Esophagus squamous epithelium (tissue), 4 donors: ENCODE measurements around the gene SMYD4.

Experiments
- CTCF ChIP-seq, 6 experiments: fragments of 450-650 bp in 4 of 6; fragments of 200-600 bp in 2 of 6; sonication (generic) in 2 of 6; IDR thresholded peaks; one replicate each; pipeline ENCODE4 v1.5.1; 2016 to 2019; ENCODE audit warnings: antibody characterized with exemption in 6 of 6, mild to moderate bottlenecking in 4 of 6, moderate library complexity in 4 of 6
- POLR2A ChIP-seq, 4 donors: fragments of 450-650 bp; IDR thresholded peaks; one replicate each; pipeline ENCODE4 v1.6.1; 2017; ENCODE audit warnings: antibody characterized with exemption in 4 of 4, mild to moderate bottlenecking in 4 of 4, moderate library complexity in 3 of 4

DNA sequence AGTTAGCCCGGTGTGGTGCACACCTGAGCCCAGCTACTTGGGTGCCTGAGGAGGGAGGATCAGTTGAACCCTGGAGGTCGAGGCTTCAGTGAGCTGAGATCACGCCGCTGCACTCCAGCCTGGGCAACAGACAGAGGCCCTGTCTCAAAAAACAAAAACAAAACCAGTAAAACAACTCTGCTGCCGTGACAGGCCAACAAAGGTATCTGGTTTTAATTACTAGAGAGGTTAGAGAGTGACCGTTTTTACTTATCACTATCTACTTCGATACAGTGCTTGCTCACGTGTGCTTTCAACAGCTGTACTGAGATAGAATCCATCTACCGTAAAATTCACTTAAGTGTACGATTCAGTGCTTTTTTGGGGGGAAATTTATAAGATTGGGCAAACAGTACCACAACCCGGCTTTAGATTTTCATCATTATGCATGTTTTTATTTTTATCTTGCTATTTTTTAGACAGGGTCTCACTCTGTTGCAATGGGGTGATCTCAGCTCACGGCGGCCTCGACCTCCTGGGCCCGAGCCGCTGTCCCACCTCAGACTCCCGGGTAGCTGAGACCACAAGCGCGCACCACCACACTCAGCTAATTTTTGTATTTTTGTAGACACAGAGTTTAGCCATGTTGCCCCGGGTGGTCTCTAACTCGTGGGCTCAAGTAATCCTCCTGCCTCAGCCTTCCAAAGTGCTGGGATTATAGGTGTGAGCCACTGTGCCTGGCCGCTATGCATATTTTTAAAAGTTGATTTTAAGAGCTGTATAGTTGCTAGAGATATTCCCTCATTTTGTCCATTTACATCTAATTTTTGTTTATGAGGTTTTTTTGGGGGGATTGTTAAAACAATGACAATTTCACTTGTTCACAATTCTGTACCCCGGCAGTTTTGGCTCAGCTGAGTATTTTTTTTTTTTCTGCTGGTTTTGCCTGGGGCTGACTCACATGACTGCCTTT is 36.9 kb downstream of the SMYD4 start:
- TF ChIP-seq CTCF (IDR thresholded peaks at IDR 0.05) (no peak), POLR2A (IDR thresholded peaks at IDR 0.05) (no peak)
